ENCODE data around the gene SPON1. TPM values are rescaled to one million over a fixed set of nuclear protein-coding genes. Genes with fewer than 3 reads are reported as not detected.

Gene SPON1
- total and polyA plus RNA-seq, 2 of the 8 experiments (the other 6 are each of a cell fraction or from before 2014, with no cell fraction given), result 1.5 to 5.4 TPM

DNA sequence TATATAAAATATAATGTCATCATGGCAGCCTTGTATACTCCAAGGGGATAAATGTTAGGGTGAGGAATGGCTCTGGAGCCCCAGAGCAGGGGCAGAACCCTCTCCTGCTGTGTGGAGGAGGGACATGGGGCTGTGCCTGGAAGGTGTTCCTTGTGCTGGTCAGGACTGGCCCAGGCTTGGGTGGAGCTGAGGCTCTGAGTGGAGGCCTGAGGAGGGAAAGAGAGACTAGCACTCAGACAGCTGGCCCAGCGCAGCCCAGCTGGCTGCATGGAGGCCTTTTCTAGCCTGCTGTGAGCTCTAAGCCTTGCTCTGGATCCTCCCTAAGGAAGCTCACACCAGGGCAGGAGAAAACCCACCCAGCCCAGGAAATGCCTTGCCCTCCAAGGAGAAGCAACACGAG is 282.9 kb downstream of the SPON1 start:
- no peak overlapping the region for H3K18ac ChIP-seq (ENCODE audit: extremely low read depth, low read length)

More for the DNA sequence above, 282.9 kb downstream of the SPON1 start:
- POLR2A ChIA-PET (ENCODE audit: partially characterized antibody), result no interaction called here
- H3K23me2 ChIP-seq (ENCODE audit: low read depth, low read length), result peaks cover 3% of the 10 kb centered on the region; the same call in 1 of the 2 replicates
- TF ChIP-seq BRCA1 (IDR thresholded peaks at IDR 0.05; ENCODE audit: low read depth, low read length) (no peak), RFX5 (IDR thresholded peaks at IDR 0.05; ENCODE audit: borderline replicate concordance, low read depth, low read length) (no peak)
- H3K27me3 ChIP-seq (replicated peaks in 1 of 4; ENCODE audit: control insufficient read depth in 3 of 4, extremely low read depth in 1 of 4, insufficient read depth in 3 of 4, low read length in 3 of 4), result no peaks in the 10 kb centered on the region
- no peak overlapping the region for H3K4me2 ChIP-seq (ENCODE audit: insufficient read depth in 1 of 2, low read depth in 2 of 2, low read length in 2 of 2)
- H4K20me1 ChIP-seq (replicated peaks in 1 of 2; ENCODE audit: control insufficient read depth in 1 of 2, insufficient read depth in 2 of 2, low read length in 2 of 2), result no peaks in the 10 kb centered on the region
- DNase-seq (ENCODE audit: low read depth in 1 of 2, low spot score in 2 of 2) (no peak), FAIRE-seq (no peak)
- no peak overlapping the region for H2BK20ac ChIP-seq (ENCODE audit: low read length)
- 80% methylated on average over 1 of the region's 2 CpGs; no CpG with 5 or more reads in 1 of the 2 experiments for WGBS, 2 experiments (ENCODE audit: extremely low coverage in 1 of 2, insufficient coverage in 1 of 2, insufficient read length in 1 of 2, insufficient replicate concordance in 2 of 2, low coverage in 1 of 2, low lambda C conversion rate in 2 of 2, missing lambda C conversion rate in 1 of 2)
- H3K79me2 ChIP-seq (ENCODE audit: control insufficient read depth in 1 of 2, insufficient read depth in 2 of 2, low read length in 2 of 2), result no peaks in the 10 kb centered on the region
- no peak overlapping the region for H4K8ac ChIP-seq (ENCODE audit: extremely low read depth, insufficient read depth, low read length)
- no peaks in the 10 kb centered on the region for H3K36me3 ChIP-seq (ENCODE audit: control insufficient read depth in 2 of 4, insufficient read depth in 4 of 4, low read length in 3 of 4)
- H2BK12ac ChIP-seq (ENCODE audit: low read depth, low read length), result no peak overlapping the region
- no peak overlapping the region for H2BK120ac ChIP-seq (replicated peaks; ENCODE audit: low read depth, low read length)
- H3K79me1 ChIP-seq (ENCODE audit: low read depth, low read length), result no peaks in the 10 kb centered on the region
- H4K91ac ChIP-seq (replicated peaks; ENCODE audit: insufficient read length, low read length), result no peak overlapping the region
- H3K9ac ChIP-seq (replicated peaks in 1 of 4; ENCODE audit: extremely low read depth in 1 of 4, low read depth in 3 of 4, low read length in 3 of 4), result no peak overlapping the region
- H4K5ac ChIP-seq (ENCODE audit: insufficient read length, low read depth, low read length), result no peak overlapping the region
- H2BK5ac ChIP-seq (ENCODE audit: low read depth, low read length), result no peak overlapping the region
- no peak overlapping the region for H3K4ac ChIP-seq (replicated peaks; ENCODE audit: insufficient read length, low read depth, low read length)
- H3K23ac ChIP-seq (ENCODE audit: insufficient read length), result no peak overlapping the region
- no peak overlapping the region for H2BK15ac ChIP-seq (ENCODE audit: low read length)
- H3K14ac ChIP-seq (ENCODE audit: insufficient read length), result no peak overlapping the region
- no peak overlapping the region for H3K27ac ChIP-seq (ENCODE audit: low read depth, low read length)
- CTCF ChIA-PET (ENCODE audit: partially characterized antibody), result interaction anchor here (0.6 to 3.8 kb wide), 5 partner anchors 11 to 473 kb away, joined by 3 to 32 read pairs (median 5); no protein-coding TSS in a partner anchor
- H2AK5ac ChIP-seq (ENCODE audit: low read depth, low read length), result no peak overlapping the region
- no peaks in the 10 kb centered on the region for H3K9me3 ChIP-seq (ENCODE audit: insufficient read depth in 2 of 2, low read depth in 1 of 2, low read length in 1 of 2)
- no peak overlapping the region for H3K56ac ChIP-seq (replicated peaks; ENCODE audit: insufficient read length, low read depth, low read length)
- no peak overlapping the region for H2AFZ ChIP-seq (ENCODE audit: low read length)
- peaks cover 0 to 6% (median 5%) of the 10 kb centered on the region in 4 experiments; a peak in 4 of 7 replicates for H3K4me1 ChIP-seq (replicated peaks in 1 of 4; ENCODE audit: control insufficient read depth in 3 of 4, insufficient read depth in 4 of 4, low read length in 3 of 4)
- no peak overlapping the region for H3K4me3 ChIP-seq (ENCODE audit: extremely low read depth in 1 of 4, insufficient read depth in 2 of 4, low read depth in 3 of 4, low read length in 4 of 4)
